Calu3 (cell line): ENCODE results near the gene IGSF9B. TPM values are rescaled to one million over a fixed set of nuclear protein-coding genes. Genes with fewer than 3 reads are reported as not detected.

ENCODE experiments used
- BruUV-seq: library from RNA; stranded (reverse); fragments of 400-500 nt; replicated peaks from 2 replicates; lab custom pipeline; 2021; lab: Mats Ljungman, UMichigan
- CTCF ChIA-PET: fragments of 300-600 bp; sonication (Branson Sonifier 250); formaldehyde crosslinking; loops from one replicate; lab custom pipeline; 2022; ENCODE audit warnings: antibody characterized with exemption; lab: Charles Lee
- DNase-seq: peaks from one replicate; pipeline ENCODE4 v3.0.0; 2022
- H3K27ac Mint-ChIP-seq: one replicate; pipeline ENCODE4 v1.8.0; 2022; ENCODE audit warnings: mixed read lengths; ENCODE audit not compliant: unreplicated experiment
- H3K27me3 Mint-ChIP-seq: one replicate; pipeline ENCODE4 v1.8.0; 2022; ENCODE audit warnings: mixed read lengths; ENCODE audit not compliant: unreplicated experiment
- H3K36me3 Mint-ChIP-seq: one replicate; pipeline ENCODE4 v1.8.0; 2022; ENCODE audit warnings: mild to moderate bottlenecking, moderate library complexity, mixed read lengths; ENCODE audit not compliant: insufficient read depth, unreplicated experiment
- H3K4me1 Mint-ChIP-seq: one replicate; pipeline ENCODE4 v1.8.0; 2022; ENCODE audit warnings: mild to moderate bottlenecking, low read depth, mixed read lengths; ENCODE audit not compliant: unreplicated experiment
- H3K4me3 Mint-ChIP-seq: one replicate; pipeline ENCODE4 v1.8.0; 2022; ENCODE audit warnings: mild to moderate bottlenecking, low read depth, moderate library complexity, mixed read lengths; ENCODE audit not compliant: unreplicated experiment
- H3K9me3 Mint-ChIP-seq: one replicate; pipeline ENCODE4 v1.8.0; 2022; ENCODE audit warnings: low read depth, mixed read lengths; ENCODE audit not compliant: unreplicated experiment
- intact Hi-C: fragments of 100-400 bp; cut with micrococcal nuclease; formaldehyde crosslinking; loops from one replicate; pipeline ENCODE4 v1.10.0; 2022; ENCODE audit not compliant: unreplicated experiment
- total RNA-seq: library from RNA; stranded (reverse); gene quantifications from 2 replicates; pipeline ENCODE4 v1.2.3, GENCODE V29; 2022
- TF ChIP-seq, protein P1 (sequence below): fragments of 200-600 bp; IDR thresholded peaks from one replicate; pipeline ENCODE4 v1.8.0; 2022; ENCODE audit warnings: antibody characterized with exemption; ENCODE audit not compliant: unreplicated experiment

The IGSF9B gene
- total RNA-seq, 1 experiment from 2014 or later, result 13.2 TPM

DNA sequence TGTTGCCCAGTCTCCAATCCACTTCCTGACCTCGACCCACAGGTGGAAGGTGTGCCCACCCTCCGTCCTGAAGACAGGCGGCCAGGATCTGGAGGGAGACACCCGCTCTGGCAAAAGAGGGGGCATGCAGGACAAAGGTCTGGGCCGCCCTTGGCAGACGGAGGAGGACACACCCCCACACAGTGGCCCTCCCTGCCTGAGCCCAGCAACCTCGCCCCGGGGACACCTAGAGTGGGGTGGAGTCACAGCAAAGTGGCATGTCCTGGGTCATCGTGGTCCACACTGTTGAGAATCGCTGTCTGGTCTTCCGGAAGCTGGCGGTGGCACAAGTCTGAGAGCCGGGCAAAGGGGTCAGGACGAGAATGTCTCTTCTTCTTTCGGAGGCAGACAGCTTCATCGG is 47.9 kb downstream of the IGSF9B start:
- BruUV-seq, result no TSS peak
- intact Hi-C loops, result no loop called here
- CTCF ChIA-PET, result no interaction called here
- Mint-ChIP-seq H3K36me3 (no peaks in the 10 kb centered on the region), H3K9me3 (no peaks in the 10 kb centered on the region), H3K27me3 (no peaks in the 10 kb centered on the region), H3K27ac (no peak overlapping the region), H3K4me3 (no peak overlapping the region), H3K4me1 (no peaks in the 10 kb centered on the region)
- no peak for DNase-seq
- TF ChIP-seq, protein P1, sequence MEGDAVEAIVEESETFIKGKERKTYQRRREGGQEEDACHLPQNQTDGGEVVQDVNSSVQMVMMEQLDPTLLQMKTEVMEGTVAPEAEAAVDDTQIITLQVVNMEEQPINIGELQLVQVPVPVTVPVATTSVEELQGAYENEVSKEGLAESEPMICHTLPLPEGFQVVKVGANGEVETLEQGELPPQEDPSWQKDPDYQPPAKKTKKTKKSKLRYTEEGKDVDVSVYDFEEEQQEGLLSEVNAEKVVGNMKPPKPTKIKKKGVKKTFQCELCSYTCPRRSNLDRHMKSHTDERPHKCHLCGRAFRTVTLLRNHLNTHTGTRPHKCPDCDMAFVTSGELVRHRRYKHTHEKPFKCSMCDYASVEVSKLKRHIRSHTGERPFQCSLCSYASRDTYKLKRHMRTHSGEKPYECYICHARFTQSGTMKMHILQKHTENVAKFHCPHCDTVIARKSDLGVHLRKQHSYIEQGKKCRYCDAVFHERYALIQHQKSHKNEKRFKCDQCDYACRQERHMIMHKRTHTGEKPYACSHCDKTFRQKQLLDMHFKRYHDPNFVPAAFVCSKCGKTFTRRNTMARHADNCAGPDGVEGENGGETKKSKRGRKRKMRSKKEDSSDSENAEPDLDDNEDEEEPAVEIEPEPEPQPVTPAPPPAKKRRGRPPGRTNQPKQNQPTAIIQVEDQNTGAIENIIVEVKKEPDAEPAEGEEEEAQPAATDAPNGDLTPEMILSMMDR, result no peak

DNA sequence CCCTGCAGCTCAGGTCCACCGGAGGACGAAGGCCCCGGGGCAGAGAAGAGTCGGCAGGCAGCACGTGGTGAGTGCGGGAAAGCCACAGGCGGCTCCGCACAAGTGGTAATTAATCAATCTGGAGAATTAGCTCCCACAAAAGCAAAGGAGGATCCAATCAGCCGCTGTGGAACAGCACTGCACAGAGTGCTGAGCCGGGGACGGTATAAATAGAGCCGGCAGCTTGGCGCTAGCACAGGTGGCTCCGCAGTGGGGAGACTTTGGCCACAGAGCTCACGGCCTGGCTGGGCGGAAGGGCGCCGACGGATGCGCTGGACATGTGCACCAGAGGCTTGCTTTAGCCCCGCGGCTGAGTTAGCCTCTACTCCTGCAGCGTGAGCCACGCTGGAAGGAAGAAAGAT is 48.9 kb downstream of the IGSF9B start:
- intact Hi-C loops, result no loop called here
- TF ChIP-seq, protein P1, result no peak
- no peak for DNase-seq
- Mint-ChIP-seq H3K36me3 (no peaks in the 10 kb centered on the region), H3K27me3 (no peaks in the 10 kb centered on the region), H3K9me3 (no peaks in the 10 kb centered on the region), H3K4me1 (no peaks in the 10 kb centered on the region), H3K4me3 (no peak overlapping the region), H3K27ac (no peak overlapping the region)
- CTCF ChIA-PET, result no interaction called here
- BruUV-seq, result no TSS peak

DNA sequence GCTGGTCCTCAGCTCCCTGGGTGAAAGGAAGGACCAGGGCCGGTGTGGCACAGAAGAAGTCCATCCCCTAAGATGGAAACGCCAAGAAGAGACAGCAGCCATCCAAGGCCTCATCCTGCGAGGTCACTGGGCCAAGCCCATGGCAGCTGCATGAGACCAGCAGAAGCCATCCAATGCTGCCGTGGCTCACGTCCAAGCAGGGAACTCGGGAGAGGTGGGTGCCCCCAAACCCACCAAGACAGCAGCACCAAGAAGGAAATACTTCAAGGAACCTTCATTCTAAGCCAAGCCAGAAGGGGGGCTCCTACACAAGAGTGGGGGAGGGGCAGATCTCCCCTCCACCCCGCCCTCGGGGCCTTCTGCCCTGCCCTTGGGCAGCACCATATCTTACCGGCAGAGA is 49.6 kb downstream of the IGSF9B start:
- BruUV-seq, result no TSS peak
- Mint-ChIP-seq H3K9me3 (no peaks in the 10 kb centered on the region), H3K36me3 (no peaks in the 10 kb centered on the region), H3K4me1 (no peaks in the 10 kb centered on the region), H3K27me3 (no peaks in the 10 kb centered on the region), H3K27ac (no peak overlapping the region), H3K4me3 (no peak overlapping the region)
- intact Hi-C loops, result no loop called here
- TF ChIP-seq, protein P1, result no peak
- CTCF ChIA-PET, result no interaction called here
- DNase-seq, result no peak

DNA sequence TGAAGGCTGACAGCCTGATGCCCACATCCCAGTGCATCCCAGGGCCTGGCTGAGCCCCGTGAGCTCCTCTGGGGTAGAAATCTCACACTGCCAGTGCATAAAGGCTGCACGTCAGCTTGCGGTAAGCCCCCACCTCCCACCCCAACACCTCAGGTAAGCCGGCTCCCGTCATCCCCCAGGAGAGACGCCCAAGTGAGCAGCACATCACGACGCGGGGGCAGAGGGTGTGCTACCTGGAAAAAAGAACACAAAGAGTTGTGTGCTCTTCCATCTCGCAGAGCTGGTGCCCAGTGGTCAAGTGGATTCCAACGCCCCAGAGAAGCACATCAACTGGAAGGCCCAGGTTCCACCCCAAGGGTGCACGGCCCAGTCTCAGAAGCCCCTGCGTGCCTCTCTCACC is 50.0 kb downstream of the IGSF9B start:
- intact Hi-C loops, result no loop called here
- H3K4me3 Mint-ChIP-seq, result no peak overlapping the region
- no peaks in the 10 kb centered on the region for H3K36me3 Mint-ChIP-seq
- H3K4me1 Mint-ChIP-seq, result no peaks in the 10 kb centered on the region
- DNase-seq, result no peak
- CTCF ChIA-PET, result no interaction called here
- no peak overlapping the region for H3K27ac Mint-ChIP-seq
- no peaks in the 10 kb centered on the region for H3K27me3 Mint-ChIP-seq
- BruUV-seq, result no TSS peak
- TF ChIP-seq, protein P1, result no peak
- H3K9me3 Mint-ChIP-seq, result no peaks in the 10 kb centered on the region
